A172 (cell line): ENCODE data around the gene PRICKLE2. TPM values are rescaled to one million over a fixed set of nuclear protein-coding genes. Genes with fewer than 3 reads are reported as not detected.

ENCODE experiments used
- DNase-seq: peaks from one replicate; pipeline ENCODE4 v3.0.0-alpha.2; 2015; ENCODE audit warnings: low spot score
- total RNA-seq: library from RNA; depleted of rRNA; stranded (reverse); fragments of >200 nt; shearing (Covaris generic); gene quantifications from 2 replicates; pipeline ENCODE4 v1.2.3, GENCODE V29; 2014; rRNA removed

The PRICKLE2 gene
- total RNA-seq, 1 experiment from 2014 or later, result 6.9 TPM

DNA sequence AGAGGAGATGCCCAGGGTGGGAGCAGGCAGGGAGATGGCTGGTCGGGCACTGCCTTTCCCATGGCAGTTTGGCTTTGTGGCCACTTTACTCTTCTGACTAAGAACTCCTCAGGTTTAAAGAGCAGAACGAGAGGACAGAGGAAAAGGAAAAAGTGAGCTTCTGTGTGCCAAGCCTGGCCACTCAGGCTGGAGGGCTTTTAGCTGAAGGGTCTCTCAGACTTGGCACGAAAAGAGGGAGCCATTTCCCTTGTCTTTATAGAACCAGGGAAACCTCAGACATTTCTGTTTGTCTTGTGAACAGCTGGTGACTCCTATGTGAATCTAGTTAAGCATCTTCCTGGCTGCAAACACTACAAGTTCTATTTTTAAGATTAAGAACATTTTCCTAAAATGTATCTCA lies 178.7 kb downstream of the PRICKLE2 start:
- DNase-seq, result no peak

DNA sequence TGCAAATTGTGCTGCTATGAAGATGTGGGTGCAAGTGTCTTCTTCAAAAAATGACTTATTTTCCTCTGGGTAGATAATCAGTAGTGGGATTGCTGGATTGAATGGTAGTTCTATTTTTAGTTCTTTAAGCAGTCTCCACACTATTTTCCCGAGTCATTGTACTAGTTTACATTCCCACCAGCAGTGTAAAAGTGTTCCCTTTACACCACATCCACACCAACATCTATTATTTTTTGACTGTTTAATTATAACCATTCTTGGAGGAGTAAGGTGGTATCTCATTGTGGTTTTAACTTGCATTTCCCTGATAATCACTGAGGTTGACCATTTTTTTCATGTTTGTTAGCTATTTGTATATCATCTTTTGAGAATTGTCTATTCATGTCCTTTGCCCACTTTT lies 182.3 kb downstream of the PRICKLE2 start:
- DNase-seq, result no peak

Other genes with a start within 250 kb of the PRICKLE2 start
- 159 and 176 TPM in 2 replicates for gene PSMD6, start 202.0 kb downstream of the PRICKLE2 start, total RNA-seq